Right renal pelvis (tissue), 4 donors: ENCODE data around the gene VPS13D. TPM values are rescaled to one million over a fixed set of nuclear protein-coding genes. Genes with fewer than 3 reads are reported as not detected.
A peak's percentile ranks its signal among the peaks of the same experiment; 100 is the strongest.

Experiments
- DNase-seq, 4 donors: peaks; one replicate each; pipeline ENCODE4 v3.0.0-alpha.2; 2013; ENCODE audit warnings: low read depth in 4 of 4, low spot score in 3 of 4, missing footprints in 1 of 4
- polyA plus RNA-seq, 4 donors: library from polyadenylated mRNA; unstranded; fragments of 120-200 nt; gene quantifications; one replicate each; pipeline ENCODE4 v1.2.1, GENCODE V29; 2013; ENCODE audit not compliant: insufficient read length in 4 of 4

VPS13D gene
- polyA plus RNA-seq, 4 donors = 24.2 to 27.8 (median 26.3) TPM

GRCh38 chr1:12556368-12556930, 326.6 kb downstream of the VPS13D start:
- peak in 1 of 4 donors; percentile 60 for DNase-seq

DNA sequence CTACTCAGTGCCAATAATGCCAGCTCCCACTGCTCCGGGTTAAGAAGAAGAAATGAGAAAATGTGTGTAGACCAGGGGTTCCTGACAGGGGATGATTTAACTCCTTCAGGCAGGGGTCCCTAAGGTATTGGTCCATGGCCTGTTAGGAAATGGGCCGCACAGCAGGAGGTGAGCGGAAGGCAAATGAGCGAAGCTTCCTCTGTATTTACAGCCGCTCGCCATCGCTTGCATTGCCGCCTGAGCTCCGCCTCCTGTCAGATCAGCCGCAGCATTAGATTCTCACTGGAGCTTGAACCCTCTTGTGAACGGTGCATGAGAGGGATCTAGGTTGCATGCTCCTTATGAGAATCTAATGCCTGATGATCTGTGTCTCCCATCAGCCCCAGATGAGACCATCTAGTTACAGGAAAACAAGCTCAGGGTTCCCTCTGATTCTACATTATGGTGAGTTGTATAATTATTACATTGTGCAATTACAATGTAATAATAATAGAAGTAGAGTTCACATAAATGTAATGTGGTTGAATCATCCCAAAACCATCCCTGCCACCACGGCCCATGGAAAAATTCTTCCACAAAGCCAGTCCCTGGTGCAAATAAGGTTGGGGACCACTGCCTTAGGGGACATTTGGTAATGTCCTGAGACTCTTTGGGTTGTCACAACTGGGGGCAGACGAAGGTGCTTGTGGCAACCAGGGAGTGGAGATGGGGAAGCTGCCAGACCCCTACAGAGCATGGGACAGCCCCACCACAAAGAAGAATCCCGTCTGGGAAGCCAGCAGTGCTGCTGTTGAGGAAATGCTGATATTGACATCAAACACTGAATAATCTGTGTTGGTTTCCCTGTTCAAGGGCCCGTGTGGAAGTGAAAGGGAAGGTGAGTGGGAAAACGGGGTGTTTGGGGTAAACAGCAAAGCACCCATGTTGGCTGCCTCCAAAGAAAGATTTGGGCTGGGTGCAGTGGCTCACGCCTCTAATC, 327.4 kb downstream of the VPS13D start:
- DNase-seq = no peak

- DNase-seq = no peak
These were observed 331.3 kb downstream of the VPS13D start for GRCh38 chr1:12561121-12561520.

Other genes with a start within 250 kb of the VPS13D start
- gene MFN2, start 249.6 kb upstream of the VPS13D start, polyA plus RNA-seq = 10 to 100 TPM; 62.2 to 77.5 (median 70.5) TPM
- gene MIIP, start 210.5 kb upstream of the VPS13D start, polyA plus RNA-seq = 10 to 100 TPM; 20.1 to 34.2 (median 21.9) TPM
- under 1 TPM; 0.43 to 0.80 (median 0.60) TPM for gene TNFRSF8, start 166.7 kb upstream of the VPS13D start, polyA plus RNA-seq
- 1 to 10 TPM; 6.3 to 8.6 (median 6.5) TPM for gene TNFRSF1B, start 63.0 kb upstream of the VPS13D start, polyA plus RNA-seq